Transverse colon (tissue), 3 donors: ENCODE measurements around the gene TPO.

Experiments
- CTCF ChIP-seq, 5 experiments: fragments of 200-600 bp in 3 of 5; fragments of 450-650 bp in 2 of 5; sonication (generic) in 3 of 5; IDR thresholded peaks; 1 replicate in 2 of 5; 2 replicates in 3 of 5; pipeline ENCODE4 v1.5.1; 2016 to 2017; ENCODE audit warnings: antibody characterized with exemption in 5 of 5, inconsistent platforms in 3 of 5, mild to moderate bottlenecking in 2 of 5, moderate library complexity in 1 of 5
- EP300 ChIP-seq: sonication (generic); formaldehyde crosslinking; IDR thresholded peaks from one replicate; pipeline ENCODE4 v1.6.1; 2017; ENCODE audit warnings: antibody characterized with exemption, low read depth
- POLR2A ChIP-seq: fragments of 450-650 bp; IDR thresholded peaks from one replicate; pipeline ENCODE4 v1.6.1; 2016; ENCODE audit warnings: antibody characterized with exemption, mild to moderate bottlenecking, moderate library complexity

- TF ChIP-seq POLR2A: no peak
- TF ChIP-seq EP300: no peak
- TF ChIP-seq CTCF (IDR thresholded peaks at IDR 0.05): no peak
These were observed 143.7 kb downstream of the TPO start for GRCh38 chr2:1556776-1557466.
